ES-I3 (cell line): ENCODE measurements around the gene FEZF2.

Source experiments
- H3K36me3 ChIP-seq: 2 replicates; pipeline ENCODE4 v1.6.1; 2013; ENCODE audit warnings: mild to moderate bottlenecking, low read length, control low read depth, moderate library complexity; ENCODE audit not compliant: insufficient read depth
- H3K4me1 ChIP-seq: 2 replicates; pipeline ENCODE4 v1.6.1; 2013; ENCODE audit warnings: mild to moderate bottlenecking, control low read depth, low read length; ENCODE audit not compliant: insufficient read depth
- H3K9ac ChIP-seq: 2 replicates; pipeline ENCODE4 v1.6.1; 2013; ENCODE audit warnings: low read depth, mild to moderate bottlenecking, low read length, moderate library complexity
- H3K9me3 ChIP-seq: 2 replicates; pipeline ENCODE4 v1.6.1; 2013; ENCODE audit warnings: mild to moderate bottlenecking, low read length, moderate library complexity; ENCODE audit not compliant: control insufficient read depth, insufficient read depth

Gene FEZF2

DNA sequence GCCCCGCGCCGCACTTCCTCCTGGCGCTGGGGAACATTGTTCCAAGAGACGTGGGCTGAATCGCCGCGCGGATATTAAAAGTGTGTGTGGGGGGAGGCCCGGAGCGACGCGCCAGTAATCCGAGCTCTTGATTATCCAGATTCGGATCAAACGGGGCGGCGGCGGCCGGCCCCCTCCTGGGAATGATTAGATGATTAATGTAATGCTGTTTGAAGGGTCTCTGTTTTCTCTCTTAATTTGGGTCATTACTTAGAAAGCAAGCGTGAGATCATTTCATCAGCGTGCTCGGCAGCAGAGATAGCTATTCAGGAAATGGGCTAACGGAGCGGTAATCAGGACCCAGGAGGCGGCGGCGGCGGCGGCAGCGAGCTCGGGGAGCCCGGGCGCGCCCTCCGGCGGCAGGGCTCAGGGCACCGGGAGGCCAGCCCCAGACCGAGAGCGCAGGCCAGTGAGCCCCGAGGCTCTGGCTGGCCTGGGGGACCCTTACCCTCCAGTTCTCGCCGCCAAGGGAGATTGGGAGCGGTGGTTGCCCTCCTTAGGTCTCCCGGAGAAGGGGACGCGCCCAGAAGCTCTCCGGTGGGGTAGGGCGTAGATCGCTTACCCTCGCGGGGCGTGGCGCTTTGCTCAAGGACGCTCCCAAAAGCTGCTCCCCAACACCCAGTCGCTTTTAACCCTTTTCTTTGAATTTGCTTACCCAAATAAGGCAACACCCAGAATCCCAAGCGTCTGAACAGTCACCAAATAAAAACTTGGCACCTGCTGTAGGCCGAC, 4.5 kb downstream of the FEZF2 start:
- H3K9me3 ChIP-seq: no peaks in the 10 kb centered on the region
- H3K9ac ChIP-seq: peak overlapping the region; percentile 65; the same call in 1 of the 2 replicates
- H3K4me1 ChIP-seq: peaks cover 29% of the 10 kb centered on the region
- H3K36me3 ChIP-seq: no peaks in the 10 kb centered on the region

DNA sequence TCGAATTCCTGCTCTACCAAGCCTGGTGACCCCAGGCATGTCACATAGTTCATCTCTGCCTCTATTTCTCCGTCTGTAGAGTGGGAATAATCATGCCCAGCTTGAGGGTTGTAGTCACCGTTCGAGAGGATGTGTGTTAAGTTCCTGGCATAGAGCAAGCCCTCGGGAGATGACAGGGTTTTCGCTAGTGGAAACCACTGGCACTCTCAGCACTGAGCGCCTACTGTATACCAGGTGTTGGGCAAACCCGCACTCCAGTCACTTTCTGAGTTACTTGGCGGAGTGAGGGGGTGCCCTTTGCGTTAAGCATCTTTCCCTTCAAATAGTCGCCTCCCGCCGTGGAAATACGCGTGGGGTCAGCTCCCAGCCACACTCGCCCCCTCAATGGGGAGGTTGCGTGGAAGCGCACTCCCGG, 5.1 kb downstream of the FEZF2 start:
- no peaks in the 10 kb centered on the region for H3K36me3 ChIP-seq

DNA sequence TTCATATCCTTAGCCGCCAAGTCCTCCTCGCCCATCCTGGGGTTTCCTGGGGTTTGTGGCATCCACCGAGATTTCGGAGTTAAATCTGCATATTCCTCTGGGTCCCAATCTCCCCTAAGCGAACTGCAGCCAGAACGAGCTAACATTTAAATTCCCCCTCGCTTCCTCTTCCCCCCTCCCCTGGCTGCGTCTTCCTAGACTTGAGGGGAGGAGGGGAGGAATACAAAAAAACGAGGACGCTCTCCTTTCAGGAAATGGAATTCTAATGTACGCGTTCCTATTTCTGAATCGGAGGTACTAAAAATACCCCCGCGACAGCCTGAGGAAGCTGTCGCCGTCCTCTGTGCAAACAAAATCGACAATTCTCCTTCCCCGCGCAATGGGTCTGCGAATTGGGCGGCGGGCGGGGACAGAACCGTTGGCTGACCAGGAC, 5.6 kb downstream of the FEZF2 start:
- Histone ChIP-seq H3K9me3 (no peaks in the 10 kb centered on the region), H3K36me3 (no peaks in the 10 kb centered on the region), H3K9ac (peak overlapping the region; percentile 65; the same call in 1 of the 2 replicates), H3K4me1 (peaks cover 29% of the 10 kb centered on the region)

More for the DNA sequence above, 5.1 kb downstream of the FEZF2 start:
- H3K4me1 ChIP-seq: peaks cover 29% of the 10 kb centered on the region
- peak overlapping the region; percentile 65; the same call in 1 of the 2 replicates for H3K9ac ChIP-seq
- H3K9me3 ChIP-seq: no peaks in the 10 kb centered on the region

DNA sequence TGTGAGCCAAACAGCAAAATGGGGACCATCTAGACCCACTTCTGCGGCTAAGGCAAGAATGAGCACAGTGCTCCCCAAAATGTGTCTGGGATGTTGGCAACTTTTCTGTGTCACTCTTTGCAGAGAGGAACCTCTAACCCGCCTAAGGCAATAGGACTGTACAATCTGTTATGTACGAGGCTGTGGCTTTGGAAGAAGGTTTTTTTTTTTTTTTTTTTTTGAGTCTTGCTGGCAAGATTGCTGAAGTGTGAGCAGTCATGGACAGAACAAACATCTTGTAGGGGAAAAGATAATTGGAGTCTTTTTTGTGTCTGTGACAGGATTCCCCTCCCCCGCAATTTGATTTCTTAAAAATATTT, 7.2 kb downstream of the FEZF2 start:
- Histone ChIP-seq H3K9me3 (no peaks in the 10 kb centered on the region), H3K9ac (no peak overlapping the region; the same call in 1 of the 2 replicates), H3K4me1 (peaks cover 28% of the 10 kb centered on the region), H3K36me3 (no peaks in the 10 kb centered on the region)

DNA sequence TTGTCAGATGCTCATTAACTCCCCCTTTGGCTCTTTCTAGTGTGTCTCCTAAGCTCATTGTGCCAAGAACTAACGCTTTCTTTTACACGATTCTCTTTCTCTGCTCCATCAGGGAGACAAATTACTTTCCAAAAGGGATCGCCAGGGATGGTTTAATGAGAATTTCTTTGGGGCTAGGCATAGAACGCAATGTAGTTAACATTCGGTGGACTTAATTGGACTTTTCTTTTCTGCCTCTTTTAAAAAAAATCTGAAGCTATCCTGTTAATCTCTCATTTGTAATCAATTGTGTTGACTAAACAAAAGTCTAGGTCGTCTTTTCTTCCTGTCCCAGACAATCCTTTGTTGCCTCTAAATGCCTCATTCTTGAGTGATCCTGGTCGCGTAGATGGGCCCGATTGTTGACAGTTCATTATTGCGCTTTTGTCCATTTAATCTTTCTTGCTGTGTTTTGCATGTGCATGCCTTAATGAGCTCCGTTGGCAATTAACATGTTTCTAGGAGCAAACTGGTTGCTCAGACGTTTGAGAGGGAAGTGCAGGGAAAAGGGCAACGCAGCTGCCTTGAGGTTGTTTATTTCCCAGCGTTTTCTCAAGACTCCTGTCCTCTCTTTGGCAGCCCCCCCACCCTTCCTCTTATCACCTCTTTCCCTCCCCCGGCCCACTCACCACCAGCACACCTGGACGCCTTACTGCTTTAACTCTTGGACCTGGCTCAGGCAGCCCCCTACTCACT, 7.8 kb downstream of the FEZF2 start:
- no peaks in the 10 kb centered on the region for H3K36me3 ChIP-seq
- peaks cover 22% of the 10 kb centered on the region for H3K4me1 ChIP-seq
- H3K9ac ChIP-seq: peak overlapping the region; percentile 14; the same call in 1 of the 2 replicates
- no peaks in the 10 kb centered on the region for H3K9me3 ChIP-seq

DNA sequence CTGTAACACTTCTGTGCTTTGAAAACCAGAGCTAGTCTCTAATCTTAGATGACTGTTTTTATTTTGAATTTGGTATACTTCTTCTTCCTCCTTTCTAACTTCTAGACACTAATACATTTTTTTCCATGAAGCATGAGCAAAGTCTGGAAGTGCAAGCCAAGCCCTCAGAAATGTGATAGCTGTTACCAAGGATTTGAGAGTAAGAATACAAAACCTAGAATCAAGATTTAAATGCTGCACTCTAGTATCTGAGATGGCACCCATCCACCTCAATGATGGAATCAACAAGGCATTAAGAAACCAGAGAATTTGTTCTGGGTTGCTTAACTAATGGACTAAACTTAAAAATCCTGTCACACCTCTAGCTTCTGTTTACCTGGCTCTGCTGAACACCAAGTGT, 9.2 kb downstream of the FEZF2 start:
- H3K4me1 ChIP-seq: peaks cover 17% of the 10 kb centered on the region
- no peak overlapping the region for H3K9ac ChIP-seq
- no peaks in the 10 kb centered on the region for H3K36me3 ChIP-seq
- no peaks in the 10 kb centered on the region for H3K9me3 ChIP-seq

DNA sequence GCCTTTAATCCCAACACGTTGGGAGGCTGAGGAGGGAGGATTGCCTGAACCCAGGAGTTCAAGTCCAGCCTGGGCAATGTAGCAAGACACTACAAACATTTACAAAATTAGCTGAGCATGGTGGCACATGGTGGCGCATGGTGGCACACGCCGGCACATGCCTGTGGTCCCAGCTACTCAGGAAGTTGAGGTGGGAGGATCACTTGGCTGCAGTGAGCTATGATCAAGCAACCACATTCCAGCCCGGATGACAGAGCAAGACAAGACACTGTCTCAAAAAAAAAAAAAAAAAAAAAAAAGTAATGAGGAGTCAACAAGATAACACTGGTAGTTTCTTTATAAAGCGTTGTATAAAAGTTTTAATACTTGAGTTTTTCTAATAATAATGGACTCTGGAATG, 10.1 kb downstream of the FEZF2 start:
- Histone ChIP-seq H3K9me3 (no peaks in the 10 kb centered on the region), H3K4me1 (peaks cover 17% of the 10 kb centered on the region), H3K9ac (no peak overlapping the region), H3K36me3 (no peaks in the 10 kb centered on the region)

DNA sequence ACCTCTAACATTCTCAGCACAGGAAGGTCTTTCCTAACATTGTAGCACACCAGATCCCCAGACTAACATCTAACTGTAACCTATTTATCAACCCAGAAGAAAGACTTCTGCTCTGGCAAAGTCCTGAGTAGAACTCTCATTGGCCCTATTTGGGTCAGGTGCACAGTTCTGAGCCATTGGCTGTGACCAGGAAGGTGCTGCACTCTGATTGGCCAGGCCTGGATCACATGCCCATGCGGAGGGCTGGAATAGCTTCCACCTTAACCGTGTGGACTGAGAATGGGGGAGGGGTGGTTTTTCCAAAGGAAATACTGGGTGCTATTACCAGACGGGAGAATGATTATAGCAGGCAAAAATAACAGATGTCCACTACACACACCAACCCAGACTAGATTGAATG, 11.5 kb downstream of the FEZF2 start:
- no peaks in the 10 kb centered on the region for H3K9me3 ChIP-seq
- peaks cover 9% of the 10 kb centered on the region for H3K4me1 ChIP-seq
- no peak overlapping the region for H3K9ac ChIP-seq
- no peaks in the 10 kb centered on the region for H3K36me3 ChIP-seq

DNA sequence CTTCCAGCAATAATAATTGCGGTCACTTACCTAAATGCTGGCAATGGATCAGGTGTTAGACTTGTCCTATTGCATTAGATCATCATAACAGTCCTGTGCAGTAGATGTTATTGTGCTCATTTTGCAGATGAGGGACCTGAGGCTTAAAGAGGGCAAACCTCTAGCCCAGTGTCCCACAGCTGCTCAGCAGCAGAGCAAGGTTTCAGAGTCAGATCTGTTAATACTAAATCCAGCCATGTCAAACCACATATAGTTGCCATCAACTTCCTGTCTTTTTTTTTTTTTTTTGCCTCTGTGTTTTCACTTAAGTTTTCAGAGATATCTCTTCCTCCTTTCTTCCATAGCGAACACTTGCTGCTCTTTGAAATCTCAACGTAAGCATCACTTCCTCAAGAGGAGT, 12.1 kb downstream of the FEZF2 start:
- Histone ChIP-seq H3K36me3 (no peaks in the 10 kb centered on the region), H3K9me3 (no peaks in the 10 kb centered on the region), H3K4me1 (peaks cover 4% of the 10 kb centered on the region; the same call in 1 of the 2 replicates), H3K9ac (no peak overlapping the region)

- Histone ChIP-seq H3K4me1 (no peaks in the 10 kb centered on the region), H3K9ac (no peak overlapping the region), H3K9me3 (no peaks in the 10 kb centered on the region), H3K36me3 (no peaks in the 10 kb centered on the region)
Observed at GRCh38 chr3:62359531-62359930, 13.8 kb downstream of the FEZF2 start.

DNA sequence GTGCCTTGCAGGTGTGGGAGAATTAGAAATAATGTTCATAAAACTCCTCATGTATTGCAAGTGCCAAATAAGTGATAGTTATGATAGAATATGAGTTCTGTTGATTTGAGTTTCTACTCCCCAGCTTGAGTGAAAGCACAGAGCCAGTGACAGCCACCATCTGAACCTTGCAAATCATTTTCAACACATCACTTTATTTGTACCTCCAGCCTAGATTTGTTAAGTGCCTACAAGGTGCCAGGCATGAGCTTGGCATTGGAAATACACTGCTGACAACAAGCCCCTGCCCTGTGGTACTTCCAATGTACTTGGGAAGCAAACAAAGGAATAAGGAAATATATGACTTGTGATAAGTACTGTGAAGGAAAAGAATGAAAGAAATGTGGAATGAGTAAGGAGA, 17.0 kb downstream of the FEZF2 start:
- Histone ChIP-seq H3K4me1 (no peaks in the 10 kb centered on the region), H3K9me3 (no peaks in the 10 kb centered on the region), H3K9ac (no peak overlapping the region), H3K36me3 (no peaks in the 10 kb centered on the region)

- Histone ChIP-seq H3K9me3 (no peaks in the 10 kb centered on the region), H3K4me1 (no peaks in the 10 kb centered on the region), H3K36me3 (no peaks in the 10 kb centered on the region), H3K9ac (no peak overlapping the region)
Observed at GRCh38 chr3:62355703-62356102, 17.6 kb downstream of the FEZF2 start.

- Histone ChIP-seq H3K9me3 (no peaks in the 10 kb centered on the region), H3K9ac (no peak overlapping the region), H3K36me3 (no peaks in the 10 kb centered on the region), H3K4me1 (no peaks in the 10 kb centered on the region)
Observed at GRCh38 chr3:62343755-62344154, 29.6 kb downstream of the FEZF2 start.

GRCh38 chr3:62335196-62335595, 38.2 kb downstream of the FEZF2 start:
- peaks cover 10% of the 10 kb centered on the region; the same call in 1 of the 2 replicates for H3K4me1 ChIP-seq
- no peak overlapping the region for H3K9ac ChIP-seq
- H3K9me3 ChIP-seq: no peaks in the 10 kb centered on the region
- H3K36me3 ChIP-seq: no peaks in the 10 kb centered on the region

DNA sequence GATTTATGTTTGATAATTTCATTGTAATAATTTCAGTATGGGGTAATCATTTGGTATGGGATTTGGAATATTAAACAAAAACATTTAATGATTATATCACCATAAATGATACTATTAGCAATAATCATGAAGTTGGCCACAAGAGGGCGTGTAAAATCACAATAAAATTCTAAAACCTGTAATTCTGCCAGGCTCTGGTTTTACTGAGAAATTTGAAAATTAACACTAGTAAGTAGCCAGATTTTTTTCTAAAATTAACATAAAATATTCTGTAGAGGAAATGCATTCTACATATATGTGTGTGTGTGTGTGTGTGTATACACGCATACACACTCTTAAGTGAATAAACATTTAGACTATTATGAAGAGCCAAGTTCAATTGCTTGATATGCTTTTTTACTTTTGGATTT, 40.5 kb downstream of the FEZF2 start:
- Histone ChIP-seq H3K4me1 (peaks cover 10% of the 10 kb centered on the region; the same call in 1 of the 2 replicates), H3K9me3 (no peaks in the 10 kb centered on the region), H3K9ac (no peak overlapping the region), H3K36me3 (no peaks in the 10 kb centered on the region)
